GM12892 (cell line): Measurements from ENCODE around the gene PKN1.

Experiments
- DNase-seq: peaks from one replicate; pipeline ENCODE4 v3.0.0; 2011; ENCODE audit not compliant: insufficient read length
- FAIRE-seq: peaks from 2 replicates; lab custom pipeline; 2011; peaks lifted over from hg19 to GRCh38; lab: Jason Lieb, UNC
- POLR2A ChIP-seq: IDR thresholded peaks from 2 replicates; pipeline ENCODE4 v1.6.1; 2011; ENCODE audit warnings: low read depth, low read length, control low read depth
- POLR2AphosphoS5 ChIP-seq: IDR thresholded peaks from 2 replicates; pipeline ENCODE4 v1.6.1; 2011; ENCODE audit warnings: low read depth, low read length, control low read depth
- TAF1 ChIP-seq: IDR thresholded peaks from 2 replicates; pipeline ENCODE4 v1.6.1; 2011; ENCODE audit warnings: low read depth, mild to moderate bottlenecking, control low read depth, low read length, borderline replicate concordance

PKN1 gene

DNA sequence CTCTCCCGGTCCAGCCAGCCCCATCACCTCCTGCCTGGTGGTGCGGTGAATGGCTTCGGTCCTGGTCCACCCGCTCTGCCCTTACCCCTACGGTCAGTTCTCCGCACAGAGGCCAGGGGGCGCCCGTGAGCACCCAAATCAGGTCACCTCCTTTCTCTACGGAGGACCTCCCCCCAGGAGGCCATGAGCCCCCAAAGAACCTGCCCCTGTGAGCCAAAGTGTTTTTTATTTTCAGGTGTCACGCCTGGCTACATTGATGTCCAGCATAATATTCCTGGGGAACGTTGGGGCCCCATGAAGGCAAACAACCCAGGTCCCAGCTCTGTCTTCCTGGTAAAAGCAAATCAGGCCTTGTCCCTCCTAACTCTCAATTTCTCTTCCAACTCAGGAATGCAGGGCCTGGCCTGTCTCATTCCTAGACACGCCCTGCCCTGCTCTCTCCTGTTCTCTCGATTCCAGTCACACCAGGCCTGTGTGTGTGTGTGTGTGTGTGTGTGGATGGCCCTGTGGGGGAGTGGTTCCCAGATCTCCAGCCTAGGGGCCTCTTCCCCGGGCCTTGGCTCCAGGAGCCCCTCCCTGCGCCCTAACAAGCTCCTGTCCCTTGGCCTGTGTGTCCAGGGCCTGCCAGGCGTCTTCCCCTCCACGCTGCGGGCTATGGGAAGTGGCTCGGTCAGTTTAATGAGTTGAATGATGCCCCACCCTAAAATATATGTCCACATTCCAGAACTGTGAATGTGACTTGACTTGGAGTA lies 72.6 kb downstream of the PKN1 start:
- no peak for FAIRE-seq
- no peak for TF ChIP-seq TAF1
- TF ChIP-seq POLR2AphosphoS5: no peak
- no peak for TF ChIP-seq POLR2A
- peak; percentile 78 for DNase-seq

DNA sequence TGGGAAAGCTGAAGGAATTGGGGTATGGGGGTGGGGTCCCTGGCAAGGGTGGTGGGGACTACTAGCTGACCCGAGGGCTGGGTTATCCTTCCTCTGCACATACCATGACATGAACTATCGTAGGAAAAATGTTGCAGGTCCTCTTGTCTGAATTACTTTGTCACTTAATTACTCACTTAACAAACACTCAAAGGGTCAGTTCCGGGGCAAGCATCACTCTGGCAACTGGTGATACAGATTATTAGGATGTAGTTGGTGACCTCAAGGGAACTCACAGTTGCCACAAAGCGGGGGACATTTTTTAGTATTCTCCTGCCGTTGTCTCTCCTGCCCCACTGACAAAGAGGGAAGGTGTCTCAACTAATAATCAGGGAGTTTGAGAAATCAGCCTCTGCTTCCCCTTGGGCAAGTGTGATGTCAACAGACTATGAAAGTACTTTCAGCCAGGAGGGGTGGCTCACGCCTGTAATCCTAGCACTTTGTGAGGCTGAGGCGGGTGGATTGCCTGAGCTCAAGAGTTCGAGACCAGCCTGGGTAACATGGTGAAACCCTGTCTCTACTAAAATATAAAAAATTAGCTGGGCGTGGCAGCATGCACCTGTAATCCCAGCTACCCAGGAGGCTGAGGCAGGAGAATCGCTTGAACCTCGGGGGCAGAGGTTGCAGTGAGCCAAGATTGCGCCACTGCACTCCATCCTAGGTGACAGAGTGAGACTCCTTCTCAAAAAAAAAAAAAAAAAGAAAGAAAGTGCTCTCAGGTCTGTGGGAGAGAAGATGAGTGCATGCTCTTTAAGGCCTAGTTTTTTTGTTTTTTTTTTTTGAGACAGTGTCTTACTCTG lies 74.8 kb downstream of the PKN1 start:
- FAIRE-seq (no peak), DNase-seq (no peak)
- TF ChIP-seq POLR2A (no peak), POLR2AphosphoS5 (no peak), TAF1 (no peak)

DNA sequence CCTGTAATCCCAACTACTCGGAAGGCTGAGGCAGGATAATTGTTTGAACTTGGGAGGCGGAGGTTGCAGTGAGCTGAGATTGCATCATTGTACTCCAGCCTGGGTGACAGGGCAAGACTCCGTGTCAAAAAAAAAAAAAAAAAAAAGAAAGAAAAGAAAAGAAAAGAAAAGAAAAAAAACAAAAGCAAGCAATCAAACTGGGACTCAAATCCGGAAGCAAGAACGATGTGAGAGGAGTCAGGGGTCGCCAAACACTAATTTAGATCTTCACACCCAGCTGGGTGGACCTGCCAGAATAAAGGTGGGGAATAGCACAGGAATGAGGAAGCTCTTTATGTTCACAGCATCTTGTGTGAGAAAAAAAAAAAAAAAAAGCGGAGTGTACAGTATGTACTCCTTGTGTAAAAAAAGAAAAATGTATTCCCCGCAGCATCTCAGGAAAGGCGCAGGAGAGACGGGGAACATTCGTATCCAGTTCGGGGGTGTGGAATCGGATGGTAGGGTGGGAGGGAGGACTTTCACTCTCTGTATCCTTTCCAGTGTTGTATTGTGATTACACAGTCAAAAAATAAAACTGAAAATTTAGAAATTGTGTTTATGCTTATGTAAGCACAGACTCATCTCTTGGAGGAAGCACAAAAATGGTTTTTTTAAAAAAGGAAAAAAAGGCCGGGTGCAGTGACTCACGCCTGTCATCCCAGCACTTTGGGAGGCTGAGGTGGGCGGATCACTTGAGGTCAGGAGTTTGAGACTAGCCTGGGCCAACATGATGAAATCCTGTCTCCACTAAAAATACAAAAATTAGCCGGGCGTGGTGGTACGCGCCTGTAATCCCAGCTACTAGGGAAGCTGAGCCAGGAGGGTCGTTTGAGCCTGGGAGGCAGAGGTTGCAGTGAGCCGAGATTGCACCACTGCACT lies 77.5 kb downstream of the PKN1 start:
- FAIRE-seq (no peak), DNase-seq (no peak)
- TF ChIP-seq TAF1: no peak
- TF ChIP-seq POLR2AphosphoS5: no peak

DNA sequence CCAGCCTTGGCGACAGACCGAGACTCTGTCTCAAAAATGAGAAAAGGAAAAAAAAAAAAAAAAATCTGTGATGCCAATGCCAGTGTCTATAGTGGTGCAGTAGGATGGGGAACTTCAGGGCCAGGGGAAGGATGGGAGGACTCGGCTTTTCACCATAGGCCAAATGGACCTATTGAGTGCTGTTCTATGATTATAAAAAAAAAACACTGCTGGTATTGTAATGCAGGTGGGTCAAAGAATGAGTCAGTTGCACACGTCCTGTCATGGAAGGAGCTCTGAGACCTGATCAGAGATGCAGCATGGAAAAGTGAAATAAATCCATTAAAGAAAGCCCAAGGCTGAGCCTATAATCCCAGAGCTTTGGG lies 78.1 kb downstream of the PKN1 start:
- no peak for TF ChIP-seq POLR2AphosphoS5
- FAIRE-seq (no peak), DNase-seq (no peak)

DNA sequence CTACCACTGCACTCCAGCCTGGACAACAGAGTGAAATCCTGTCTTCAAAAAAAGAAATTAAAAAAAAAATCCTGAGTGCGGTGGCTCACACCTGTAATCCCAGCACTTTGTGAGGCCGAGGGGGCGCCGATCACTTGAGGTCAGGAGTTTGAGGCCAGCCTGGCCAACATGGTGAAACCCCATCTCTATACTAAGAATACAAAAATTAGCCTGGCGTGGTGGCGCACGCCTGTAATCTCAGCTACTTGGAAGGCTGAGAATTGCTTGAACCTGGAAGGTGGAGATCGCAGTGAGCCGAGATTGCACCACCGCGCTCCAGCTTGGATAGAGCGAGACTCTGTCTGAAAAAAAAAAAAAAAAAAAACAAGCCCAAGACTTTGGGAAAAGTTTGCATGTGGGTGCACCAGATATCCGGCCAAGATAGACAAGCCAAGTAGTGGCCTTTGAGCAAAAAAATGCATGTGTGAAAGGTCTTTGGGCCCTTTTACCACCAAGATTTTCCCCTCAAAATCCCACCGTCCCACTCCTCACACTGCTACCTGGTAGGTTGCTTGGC lies 79.4 kb downstream of the PKN1 start:
- no peak for FAIRE-seq

DNA sequence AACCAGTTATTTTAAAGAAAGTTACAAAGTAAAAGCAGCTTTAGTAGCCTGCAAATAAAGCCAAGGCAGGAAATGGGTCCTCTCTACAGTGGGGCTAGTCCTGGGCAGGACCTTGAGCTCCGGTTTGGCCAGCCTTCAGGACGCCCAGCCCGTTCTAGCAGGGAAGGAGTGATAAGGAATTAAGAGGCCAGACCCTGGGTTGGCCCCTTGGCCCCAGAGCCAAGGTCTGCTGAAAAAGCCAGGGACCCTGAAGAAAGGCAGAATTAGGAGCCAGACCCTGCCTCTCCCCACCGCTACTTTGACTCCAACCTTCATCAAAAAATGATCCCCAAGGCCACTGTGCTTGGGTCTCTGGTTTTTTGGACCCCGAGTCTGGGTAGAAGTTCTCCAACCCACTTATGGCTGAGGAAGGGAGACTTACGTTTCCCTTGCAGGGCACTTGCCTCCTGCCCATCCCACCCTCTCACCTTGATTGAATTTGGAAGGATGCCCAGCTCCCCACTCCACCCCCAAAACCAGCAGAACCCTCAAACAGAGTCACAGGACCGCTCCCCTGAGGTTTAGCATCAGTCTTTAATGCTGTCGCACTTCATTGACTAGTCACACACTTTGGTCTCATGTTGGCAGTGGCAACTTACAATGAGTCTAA lies 81.2 kb downstream of the PKN1 start:
- FAIRE-seq: no peak
- DNase-seq: no peak
- TF ChIP-seq POLR2AphosphoS5: no peak
- no peak for TF ChIP-seq POLR2A
- no peak for TF ChIP-seq TAF1

More for the DNA sequence above, 79.4 kb downstream of the PKN1 start:
- TF ChIP-seq POLR2A (no peak), POLR2AphosphoS5 (no peak), TAF1 (no peak)
- DNase-seq: no peak

DNA sequence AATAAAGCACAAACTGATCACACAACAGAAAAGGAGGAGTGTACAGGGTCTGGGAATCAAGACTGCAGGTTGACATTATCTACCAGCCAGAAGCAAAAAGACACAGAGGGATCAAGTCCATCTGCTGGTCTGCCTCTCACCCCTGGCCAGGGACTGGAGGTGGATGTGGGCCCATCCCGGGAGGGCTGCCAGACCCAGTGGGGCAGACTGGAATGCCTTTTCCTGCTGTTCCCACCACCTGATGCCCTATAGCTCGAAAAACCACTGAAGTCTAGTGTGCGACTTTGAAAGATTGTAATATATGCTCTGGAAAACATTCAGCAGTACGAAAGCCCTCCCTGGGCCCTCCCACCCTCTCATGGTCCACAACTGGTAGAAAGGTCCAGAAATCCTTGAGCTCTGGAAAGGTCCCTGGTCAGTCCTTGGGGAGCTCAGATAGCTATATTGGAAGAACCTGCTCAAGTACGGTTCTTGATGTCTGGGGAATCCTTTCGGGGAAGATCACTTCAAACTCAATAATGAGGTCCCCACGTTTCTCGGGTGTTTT lies 82.5 kb downstream of the PKN1 start:
- no peak for TF ChIP-seq POLR2A
- TF ChIP-seq POLR2AphosphoS5: no peak
- no peak for TF ChIP-seq TAF1
- DNase-seq: no peak
- no peak for FAIRE-seq

DNA sequence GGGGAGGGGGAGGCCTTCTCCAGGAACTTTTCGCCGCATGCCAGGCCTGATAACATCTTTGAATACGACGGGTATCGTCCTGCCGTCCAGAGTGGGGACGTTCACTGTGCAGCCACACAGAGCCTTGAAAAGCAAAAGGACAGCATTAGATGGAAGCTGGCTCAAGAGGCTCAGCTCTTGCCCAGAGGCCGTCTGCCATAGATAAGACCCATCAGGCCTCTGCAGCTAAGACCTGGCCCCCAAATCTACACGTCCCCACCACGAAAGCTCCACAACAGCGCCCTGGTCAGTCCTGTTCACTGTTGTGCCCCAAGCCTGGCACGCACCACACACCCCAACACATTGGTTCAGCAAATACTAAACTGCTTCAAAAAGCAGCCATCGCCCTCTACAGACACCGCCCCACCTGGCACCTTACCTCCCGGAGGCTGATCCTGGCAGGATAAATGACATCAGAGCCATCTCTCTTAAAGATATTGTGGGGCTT lies 83.0 kb downstream of the PKN1 start:
- FAIRE-seq (no peak), DNase-seq (no peak)
- TF ChIP-seq POLR2A (no peak), TAF1 (no peak), POLR2AphosphoS5 (no peak)

DNA sequence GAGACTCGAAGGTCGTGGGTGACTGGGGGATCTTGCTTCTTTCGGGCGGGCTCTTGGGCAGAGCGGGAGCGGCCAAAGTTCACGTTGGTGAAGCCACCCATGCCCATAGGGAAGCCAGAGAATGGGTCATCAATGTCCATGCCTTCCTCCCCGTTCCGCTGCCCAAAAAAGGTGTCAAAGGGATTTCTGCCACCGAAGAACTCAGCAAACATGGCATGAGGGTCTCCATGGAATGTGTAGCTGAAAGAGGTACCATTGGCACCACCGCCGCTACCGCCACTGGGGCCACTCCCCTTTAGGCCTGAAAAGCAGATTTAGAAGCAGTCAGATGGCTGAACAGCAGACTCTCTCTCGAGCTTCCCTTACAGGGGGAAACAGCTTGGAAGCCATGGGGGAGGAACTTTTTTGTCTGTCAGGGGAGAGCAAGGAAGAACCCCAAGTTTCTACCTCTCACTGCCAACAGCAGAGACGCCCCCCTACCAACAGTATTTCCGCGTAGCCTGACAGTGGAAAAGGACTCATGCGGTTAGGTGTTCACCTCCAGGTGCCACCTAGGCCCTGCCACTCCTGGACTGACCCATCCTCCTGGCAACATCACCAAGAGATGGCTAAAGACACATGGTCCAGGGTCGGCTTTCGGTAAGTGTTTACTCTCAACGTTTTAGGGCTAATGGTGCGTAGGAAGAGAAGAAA lies 83.8 kb downstream of the PKN1 start:
- no peak for FAIRE-seq
- DNase-seq: no peak
- TF ChIP-seq POLR2A: no peak
- no peak for TF ChIP-seq TAF1
- TF ChIP-seq POLR2AphosphoS5: no peak

DNA sequence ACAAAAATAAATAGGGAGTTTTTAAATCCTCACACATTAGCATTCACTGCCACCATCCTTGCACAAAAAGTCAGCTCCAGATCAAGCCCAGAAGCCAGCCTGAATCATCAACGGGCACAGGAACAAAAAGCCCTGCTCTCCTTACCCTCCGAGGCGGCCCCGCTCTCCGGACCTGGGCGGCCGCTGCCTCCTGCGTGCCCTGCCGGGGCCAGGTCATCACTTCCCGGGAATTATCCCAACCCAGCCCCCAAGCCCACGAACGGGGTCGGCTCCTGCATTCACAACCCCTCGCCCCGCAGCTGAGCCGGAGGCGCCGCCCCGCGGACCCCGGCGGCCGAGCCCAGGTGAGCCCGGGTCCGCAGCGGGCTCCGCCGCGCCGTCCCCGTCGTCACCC lies 84.3 kb downstream of the PKN1 start:
- TF ChIP-seq TAF1: no peak
- no peak for TF ChIP-seq POLR2AphosphoS5
- no peak for TF ChIP-seq POLR2A
- no peak for FAIRE-seq
- no peak for DNase-seq
